GM21825 (cell line): ENCODE data around the gene SORCS2.

Experiments used
- ATAC-seq: cut with Tn5 transposase; IDR thresholded peaks from one replicate; pipeline ENCODE4 v1.9.1; 2021; ENCODE audit warnings: mild to moderate bottlenecking, moderate library complexity; ENCODE audit not compliant: unreplicated experiment

Gene SORCS2

GRCh38 chr4:7241597-7242125 lies 49.3 kb downstream of the SORCS2 start:
- no peak for ATAC-seq

- no peak for ATAC-seq
Measured at GRCh38 chr4:7242766-7243165, 50.4 kb downstream of the SORCS2 start.

- ATAC-seq = no peak
Measured at GRCh38 chr4:7243609-7244330, 51.4 kb downstream of the SORCS2 start.

- ATAC-seq = no peak
Measured at GRCh38 chr4:7244331-7244665, 52.0 kb downstream of the SORCS2 start.

- ATAC-seq = no peak
Measured at GRCh38 chr4:7244751-7245320, 52.5 kb downstream of the SORCS2 start.

GRCh38 chr4:7247521-7247920 lies 55.2 kb downstream of the SORCS2 start:
- ATAC-seq = no peak

- ATAC-seq = no peak
Measured at GRCh38 chr4:7247946-7248345, 55.6 kb downstream of the SORCS2 start.

GRCh38 chr4:7248857-7249256 lies 56.5 kb downstream of the SORCS2 start:
- ATAC-seq = no peak

GRCh38 chr4:7251321-7251720 lies 59.0 kb downstream of the SORCS2 start:
- ATAC-seq = no peak

GRCh38 chr4:7252051-7252450 lies 59.7 kb downstream of the SORCS2 start:
- ATAC-seq = no peak

GRCh38 chr4:7252510-7253340 lies 60.4 kb downstream of the SORCS2 start:
- no peak for ATAC-seq

GRCh38 chr4:7253341-7253700 lies 61.0 kb downstream of the SORCS2 start:
- ATAC-seq = no peak

GRCh38 chr4:7253837-7254236 lies 61.5 kb downstream of the SORCS2 start:
- ATAC-seq = no peak

- ATAC-seq = peak; percentile 80
Measured at GRCh38 chr4:7254736-7255487, 62.6 kb downstream of the SORCS2 start.

- ATAC-seq = no peak
Measured at GRCh38 chr4:7255488-7255881, 63.1 kb downstream of the SORCS2 start.

- ATAC-seq = no peak
Measured at GRCh38 chr4:7255996-7256395, 63.7 kb downstream of the SORCS2 start.

- ATAC-seq = no peak
Measured at GRCh38 chr4:7256984-7257810, 64.9 kb downstream of the SORCS2 start.

GRCh38 chr4:7259039-7259438 lies 66.7 kb downstream of the SORCS2 start:
- ATAC-seq = no peak

- no peak for ATAC-seq
Measured at GRCh38 chr4:7260569-7260968, 68.2 kb downstream of the SORCS2 start.

GRCh38 chr4:7261087-7261486 lies 68.7 kb downstream of the SORCS2 start:
- no peak for ATAC-seq
